K562 (cell line): ENCODE measurements around the gene SPPL3. TPM values are rescaled to one million over a fixed set of nuclear protein-coding genes. Genes with fewer than 3 reads are reported as not detected.
A peak's percentile ranks its signal among the peaks of the same experiment; 100 is the strongest.

Experiments
- ATAC-seq: fragments of 200-7000 bp; cut with Tn5 transposase; 3 replicates; pipeline ENCODE4 v1.9.1; 2020; ENCODE audit warnings: moderate library complexity
- BruUV-seq: library from RNA; stranded (reverse); fragments of 400-500 nt; replicated peaks from 2 replicates; lab custom pipeline; 2021; lab: Mats Ljungman, UMichigan
- CTCF ChIA-PET: fragments of 300-600 bp; formaldehyde crosslinking; extraction: SDS; loops from one replicate; lab custom pipeline; 2021; ENCODE audit warnings: low intra/inter-chr PET ratio; lab: Yijun Ruan, JAX
- POLR2A ChIA-PET: fragments of 300-600, 350-650 bp; sonication (Branson Sonifier 250); formaldehyde crosslinking; extraction: SDS; loops from one replicate; lab custom pipeline; 2021; ENCODE audit warnings: antibody characterized with exemption, inconsistent platforms; lab: Yijun Ruan, JAX
- DNase-seq, 4 experiments: peaks; one replicate each; pipeline versions ENCODE4 v3.0.0 to v3.0.0-alpha.2; 2011 to 2018; ENCODE audit warnings: low spot score in 3 of 4, mixed read lengths in 3 of 4; ENCODE audit errors: extremely low read depth in 1 of 4
- FAIRE-seq: peaks from 2 replicates; lab custom pipeline; 2011; peaks lifted over from hg19 to GRCh38; lab: Jason Lieb, UNC
- H2AFZ ChIP-seq: 2 replicates; pipeline ENCODE4 v1.6.0; 2011; ENCODE audit warnings: low read depth, low read length, control low read depth, inconsistent platforms
- H3K27ac ChIP-seq: fragments of 200-600 bp; 3 replicates; pipeline ENCODE4 v1.8.0; 2011; ENCODE audit warnings: low read depth, mild to moderate bottlenecking, control low read depth, inconsistent platforms, low read length, moderate library complexity, mixed read lengths; ENCODE audit errors: extremely low read depth
- H3K27me3 ChIP-seq, 2 experiments: fragments of 300-600 bp in 1 of 2; 2 replicates in 1 of 2; 3 replicates in 1 of 2; pipeline versions ENCODE4 v1.6.0 to v1.8.0; 2011; ENCODE audit warnings: inconsistent platforms in 2 of 2, low read length in 2 of 2, mild to moderate bottlenecking in 1 of 2, mixed read lengths in 1 of 2, moderate library complexity in 1 of 2; ENCODE audit not compliant: control insufficient read depth in 2 of 2, insufficient read depth in 2 of 2
- H3K36me3 ChIP-seq: fragments of 300-600 bp; 3 replicates; pipeline ENCODE4 v1.8.0; 2011; ENCODE audit warnings: mild to moderate bottlenecking, low read length, inconsistent platforms; ENCODE audit not compliant: control insufficient read depth, insufficient read depth
- H3K4me1 ChIP-seq, 2 experiments: fragments of 200-600 bp in 1 of 2; replicated peaks in 1 of 2; 2 replicates in 1 of 2; 3 replicates in 1 of 2; pipeline versions ENCODE4 v1.5.1 to v1.8.0; 2011; ENCODE audit warnings: inconsistent platforms in 2 of 2, low read length in 2 of 2, mild to moderate bottlenecking in 1 of 2, mixed read lengths in 1 of 2, moderate library complexity in 1 of 2; ENCODE audit not compliant: control insufficient read depth in 2 of 2, insufficient read depth in 2 of 2
- H3K4me2 ChIP-seq: 2 replicates; pipeline ENCODE4 v1.6.1; 2011; ENCODE audit warnings: low read length, control low read depth, inconsistent platforms, mixed read lengths; ENCODE audit not compliant: insufficient read depth
- H3K4me3 ChIP-seq: fragments of 200-600 bp; sonication (generic), shearing (Covaris generic); 2 replicates; pipeline ENCODE4 v1.5.1; 2016; ENCODE audit warnings: control low read depth, inconsistent platforms
- H3K79me2 ChIP-seq: fragments of 200-600 bp; 3 replicates; pipeline ENCODE4 v1.8.0; 2011; ENCODE audit warnings: low read length, inconsistent platforms; ENCODE audit not compliant: control insufficient read depth, insufficient read depth
- H3K9ac ChIP-seq, 2 experiments: 2 replicates each; pipeline versions ENCODE4 v1.6.0 to v1.6.1; 2011; ENCODE audit warnings: low read depth in 2 of 2, low read length in 2 of 2, control low read depth in 1 of 2, inconsistent platforms in 1 of 2, mild to moderate bottlenecking in 1 of 2, mixed read lengths in 1 of 2; ENCODE audit not compliant: insufficient read depth in 1 of 2
- H3K9me1 ChIP-seq: one replicate; pipeline ENCODE4 v1.6.0; 2011; ENCODE audit warnings: inconsistent platforms, mild to moderate bottlenecking, low read length, moderate library complexity; ENCODE audit not compliant: control insufficient read depth, insufficient read depth
- H3K9me3 ChIP-seq: replicated peaks from 2 replicates; pipeline ENCODE4 v1.5.1; 2011; ENCODE audit warnings: low read depth, low read length, inconsistent platforms; ENCODE audit not compliant: control insufficient read depth, insufficient read depth
- H4K20me1 ChIP-seq: replicated peaks from 2 replicates; pipeline ENCODE4 v1.6.1; 2011; ENCODE audit warnings: low read length, inconsistent platforms, mixed read lengths; ENCODE audit not compliant: control insufficient read depth, insufficient read depth
- ARID4B ChIP-seq: sonication (generic); formaldehyde crosslinking; IDR thresholded peaks from 2 replicates; pipeline ENCODE4 v1.8.0; 2022; ENCODE audit warnings: mild to moderate bottlenecking, missing genetic modification reagents
- ATF7 ChIP-seq: fragments of 450-650 bp; IDR thresholded peaks from 2 replicates; pipeline ENCODE4 v1.7.1; 2014; ENCODE audit warnings: mild to moderate bottlenecking, moderate library complexity
- CHD4 ChIP-seq: fragments of 200-600 bp; sonication (generic); IDR thresholded peaks from 3 replicates; pipeline ENCODE4 v1.6.1; 2012; ENCODE audit warnings: low read depth, mild to moderate bottlenecking, mixed read lengths, low read length, inconsistent platforms; ENCODE audit not compliant: insufficient read depth, insufficient replicate concordance, poor library complexity, severe bottlenecking
- KDM5B ChIP-seq: fragments of 200-600 bp; sonication (generic); IDR thresholded peaks from 2 replicates; pipeline ENCODE4 v1.6.1; 2012; ENCODE audit warnings: low read depth, mild to moderate bottlenecking, moderate library complexity, low read length, control low read depth, inconsistent platforms; ENCODE audit not compliant: insufficient replicate concordance
- RNF2 ChIP-seq: sonication (generic); IDR thresholded peaks from 2 replicates; pipeline ENCODE4 v1.6.1; 2016
- ZFP91 ChIP-seq: sonication (generic); formaldehyde crosslinking; IDR thresholded peaks from 2 replicates; pipeline ENCODE4 v1.8.0; 2022; ENCODE audit warnings: mild to moderate bottlenecking, missing genetic modification reagents
- ZNF274 ChIP-seq: IDR thresholded peaks from 2 replicates; pipeline ENCODE4 v1.6.1; 2011; ENCODE audit warnings: low read depth, mild to moderate bottlenecking, low read length, moderate library complexity, borderline replicate concordance
- ZNF76 ChIP-seq: fragments of 250-450 bp; sonication (Bioruptor Pico); IDR thresholded peaks from 2 replicates; pipeline ENCODE4 v1.4.0; 2020; ENCODE audit warnings: mild to moderate bottlenecking, moderate library complexity, borderline replicate concordance
- WGBS: fragments of 100-300 bp; shearing (Covaris generic); methylation state at CpG from one replicate; pipeline ENCODE4 v1.1.6; 2016; ENCODE audit warnings: low coverage, mixed read lengths; ENCODE audit not compliant: insufficient coverage; ENCODE audit errors: missing lambda C conversion rate; 5-methylcytosine and 5-hydroxymethylcytosine counted together
- in situ Hi-C: fragments of 300-500 bp; cut with MboI; formaldehyde crosslinking; loops from 4 replicates; pipeline ENCODE4 v1.15.0; 2018; ENCODE audit warnings: inconsistent platforms, mixed read lengths
- intact Hi-C: fragments of 100-400 bp; cut with micrococcal nuclease; formaldehyde crosslinking; loops from 2 replicates; pipeline ENCODE4 v1.14.2; 2022
- polyA plus RNA-seq, 8 experiments: library from polyadenylated mRNA; depleted of rRNA in 4 of 8; stranded (reverse) in 5 of 8; unstranded in 3 of 8; fragments of >200 nt; fragmentation: Nextera tagmentation in 2 of 8; fragmentation: Illumina TruSeq in 1 of 8; extraction: Ambion mirVana in 2 of 8; extraction: Trizol in 1 of 8; gene quantifications; 2 replicates each; pipeline versions ENCODE4 v1.2.1 to v1.2.3, GENCODE V29; 2011 to 2014; ENCODE audit warnings: inconsistent platforms in 1 of 8, missing spikeins in 1 of 8
- total RNA-seq, 7 experiments: library from RNA; depleted of rRNA in 6 of 7; stranded (reverse); fragments of >200 nt in 6 of 7; fragmentation: Illumina TruSeq in 2 of 7; extraction: Trizol in 2 of 7; gene quantifications; 2 replicates each; pipeline versions ENCODE4 v1.2.1 to v1.2.3, GENCODE V29; 2011 to 2021; ENCODE audit warnings: low replicate concordance in 1 of 7
- TF ChIP-seq, protein P1 (sequence below): fragments of 250-450 bp; sonication (Bioruptor Pico); IDR thresholded peaks from 2 replicates; pipeline ENCODE4 v1.5.0; 2022; ENCODE audit warnings: mild to moderate bottlenecking

The SPPL3 gene
- total and polyA plus RNA-seq, 9 of the 15 experiments (the other 6 are each of a cell fraction or from before 2014, with no cell fraction given), result 2.9 to 32.1 (median 7.1) TPM

- no peak overlapping the region for H3K27ac ChIP-seq
- ATAC-seq, result no peak
- in situ Hi-C loops, result no loop called here
- TF ChIP-seq KDM5B, result no peak
- no peak for TF ChIP-seq ZFP91 (CRISPR knock-in tag)
- TF ChIP-seq ZNF274, result no peak
- TF ChIP-seq, protein P1, sequence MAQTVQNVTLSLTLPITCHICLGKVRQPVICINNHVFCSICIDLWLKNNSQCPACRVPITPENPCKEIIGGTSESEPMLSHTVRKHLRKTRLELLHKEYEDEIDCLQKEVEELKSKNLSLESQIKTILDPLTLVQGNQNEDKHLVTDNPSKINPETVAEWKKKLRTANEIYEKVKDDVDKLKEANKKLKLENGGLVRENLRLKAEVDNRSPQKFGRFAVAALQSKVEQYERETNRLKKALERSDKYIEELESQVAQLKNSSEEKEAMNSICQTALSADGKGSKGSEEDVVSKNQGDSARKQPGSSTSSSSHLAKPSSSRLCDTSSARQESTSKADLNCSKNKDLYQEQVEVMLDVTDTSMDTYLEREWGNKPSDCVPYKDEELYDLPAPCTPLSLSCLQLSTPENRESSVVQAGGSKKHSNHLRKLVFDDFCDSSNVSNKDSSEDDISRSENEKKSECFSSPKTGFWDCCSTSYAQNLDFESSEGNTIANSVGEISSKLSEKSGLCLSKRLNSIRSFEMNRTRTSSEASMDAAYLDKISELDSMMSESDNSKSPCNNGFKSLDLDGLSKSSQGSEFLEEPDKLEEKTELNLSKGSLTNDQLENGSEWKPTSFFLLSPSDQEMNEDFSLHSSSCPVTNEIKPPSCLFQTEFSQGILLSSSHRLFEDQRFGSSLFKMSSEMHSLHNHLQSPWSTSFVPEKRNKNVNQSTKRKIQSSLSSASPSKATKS, result no peak
- TF ChIP-seq RNF2, result no peak
- no peak for TF ChIP-seq ARID4B (CRISPR knock-in tag)
- TF ChIP-seq CHD4, result no peak
- no peak for TF ChIP-seq ATF7
- no peak for TF ChIP-seq ZNF76
Measured at GRCh38 chr12:120835657-120836056, 68.5 kb downstream of the SPPL3 start.

More at GRCh38 chr12:120835657-120836056, 68.5 kb downstream of the SPPL3 start:
- H3K4me1 ChIP-seq, result peaks cover 5 to 11% of the 10 kb centered on the region in 2 experiments; a peak in 3 of 5 replicates
- no peaks in the 10 kb centered on the region for H3K27me3 ChIP-seq
- no peak overlapping the region for H3K9ac ChIP-seq
- H3K9me1 ChIP-seq, result no peaks in the 10 kb centered on the region
- no TSS peak for BruUV-seq
- no peak overlapping the region for H2AFZ ChIP-seq
- CTCF ChIA-PET, result no interaction called here
- 0% methylated on average over 1 of the region's 1 CpG for WGBS
- intact Hi-C loops, result no loop called here
- H3K79me2 ChIP-seq, result peaks cover 22% of the 10 kb centered on the region
- peaks cover 17% of the 10 kb centered on the region for H4K20me1 ChIP-seq
- POLR2A ChIA-PET, result interaction anchor here (1.0 kb wide), 1 partner anchor 12 kb away, joined by 3 read pairs; no protein-coding TSS in a partner anchor
- H3K36me3 ChIP-seq, result no peaks in the 10 kb centered on the region
- H3K4me2 ChIP-seq, result no peak overlapping the region
- no peaks in the 10 kb centered on the region for H3K9me3 ChIP-seq
- H3K4me3 ChIP-seq, result no peak overlapping the region
- no peak for DNase-seq
- peak; percentile 49 for FAIRE-seq
